HepG2 (cell line): ENCODE measurements around the gene DMXL2. TPM values are rescaled to one million over a fixed set of nuclear protein-coding genes. Genes with fewer than 3 reads are reported as not detected.
A peak's percentile ranks its signal among the peaks of the same experiment; 100 is the strongest.

Experiments used
- ATAC-seq: fragments of 200-7000 bp; cut with Tn5 transposase; 3 replicates; pipeline ENCODE4 v1.9.1; 2020; ENCODE audit warnings: mild to moderate bottlenecking, moderate library complexity
- BruUV-seq: library from RNA; stranded (reverse); fragments of 400-500 nt; replicated peaks from 2 replicates; lab custom pipeline; 2021; lab: Mats Ljungman, UMichigan
- CTCF ChIA-PET: fragments of 300-600 bp; formaldehyde crosslinking; extraction: SDS; loops from one replicate; lab custom pipeline; 2021; ENCODE audit warnings: low total read pairs, inconsistent platforms, low intra/inter-chr PET ratio; lab: Yijun Ruan, JAX
- POLR2A ChIA-PET: fragments of 350-600 bp; sonication (Branson Sonifier 250); formaldehyde crosslinking; loops from one replicate; lab custom pipeline; 2020; ENCODE audit warnings: antibody characterized with exemption, inconsistent platforms; lab: Yijun Ruan, JAX
- DNase-seq: peaks from one replicate; pipeline ENCODE4 v3.0.0-alpha.2; 2015; ENCODE audit warnings: low spot score
- FAIRE-seq: peaks from 3 replicates; lab custom pipeline; 2011; peaks lifted over from hg19 to GRCh38; lab: Jason Lieb, UNC
- H2AFZ ChIP-seq: one replicate; pipeline ENCODE4 v1.6.1; 2011; ENCODE audit warnings: low read length, inconsistent platforms
- H3K27ac ChIP-seq: fragments of 300-600 bp; 3 replicates; pipeline ENCODE4 v1.8.0; 2011; ENCODE audit warnings: mixed run types, mild to moderate bottlenecking, mixed read lengths, low read length, inconsistent platforms; ENCODE audit not compliant: insufficient read depth; ENCODE audit errors: extremely low read length
- H3K27me3 ChIP-seq, 2 experiments: fragments of 200-600 bp in 1 of 2; 2 replicates in 1 of 2; 3 replicates in 1 of 2; pipeline versions ENCODE4 v1.6.0 to v1.8.0; 2011; ENCODE audit warnings: low read length in 2 of 2, mild to moderate bottlenecking in 2 of 2, moderate library complexity in 2 of 2, inconsistent platforms in 1 of 2; ENCODE audit not compliant: insufficient read depth in 2 of 2, control insufficient read depth in 1 of 2
- H3K36me3 ChIP-seq, 2 experiments: fragments of 200-600 bp in 1 of 2; replicated peaks in 1 of 2; 2 replicates in 1 of 2; 3 replicates in 1 of 2; pipeline versions ENCODE4 v1.5.1 to v1.8.0; 2011; ENCODE audit warnings: low read length in 2 of 2, inconsistent platforms in 1 of 2; ENCODE audit not compliant: insufficient read depth in 2 of 2, control insufficient read depth in 1 of 2
- H3K4me1 ChIP-seq: 2 replicates; pipeline ENCODE4 v1.5.1; 2012; ENCODE audit warnings: low read length, inconsistent platforms; ENCODE audit not compliant: insufficient read depth
- H3K4me2 ChIP-seq: 2 replicates; pipeline ENCODE4 v1.6.0; 2011; ENCODE audit warnings: low read depth, low read length, inconsistent platforms
- H3K4me3 ChIP-seq, 3 experiments: fragments of 200-600 bp in 1 of 3; sonication (generic), shearing (Covaris generic) in 1 of 3; replicated peaks in 1 of 3; 2 replicates each; pipeline ENCODE4 v1.5.1; 2011 to 2016; ENCODE audit warnings: low read length in 3 of 3, inconsistent platforms in 2 of 3, low read depth in 2 of 3, mild to moderate bottlenecking in 2 of 3, control low read depth in 1 of 3, mixed read lengths in 1 of 3; ENCODE audit not compliant: insufficient read depth in 1 of 3
- H3K79me2 ChIP-seq: one replicate; pipeline ENCODE4 v1.6.1; 2011; ENCODE audit warnings: low read length, inconsistent platforms; ENCODE audit not compliant: insufficient read depth
- H3K9ac ChIP-seq: 2 replicates; pipeline ENCODE4 v1.6.0; 2011; ENCODE audit warnings: mild to moderate bottlenecking, low read depth, low read length, inconsistent platforms; ENCODE audit not compliant: insufficient read depth
- H3K9me3 ChIP-seq: 2 replicates; pipeline ENCODE4 v1.5.1; 2012; ENCODE audit warnings: mild to moderate bottlenecking, low read length
- H4K20me1 ChIP-seq: 2 replicates; pipeline ENCODE4 v1.6.0; 2011; ENCODE audit warnings: inconsistent platforms, mild to moderate bottlenecking, low read length, moderate library complexity; ENCODE audit not compliant: insufficient read depth
- DMAP1 ChIP-seq: IDR thresholded peaks from 2 replicates; pipeline ENCODE4 v1.6.1; 2016
- DNMT3B ChIP-seq: conservative IDR thresholded peaks from 2 replicates; pipeline ENCODE4 v1.6.1; 2016; ENCODE audit warnings: missing biosample characterization, control low read depth
- ERF ChIP-seq: IDR thresholded peaks from 2 replicates; pipeline ENCODE4 v1.6.1; 2018; ENCODE audit warnings: missing biosample characterization, missing genetic modification reagents
- MTA3 ChIP-seq: sonication (generic); formaldehyde crosslinking; IDR thresholded peaks from 2 replicates; pipeline ENCODE4 v1.4.0; 2020; ENCODE audit warnings: missing genetic modification reagents
- NONO ChIP-seq, 2 experiments: fragments of 450-650 bp in 1 of 2; sonication (generic) in 1 of 2; formaldehyde crosslinking in 1 of 2; IDR thresholded peaks in 1 of 2; conservative IDR thresholded peaks in 1 of 2; 2 replicates each; pipeline versions ENCODE4 v1.6.1 to v1.8.0; 2017 to 2022; ENCODE audit warnings: mild to moderate bottlenecking in 1 of 2, missing genetic modification reagents in 1 of 2, moderate library complexity in 1 of 2
- NR3C1 ChIP-seq: sonication (generic); formaldehyde crosslinking; IDR thresholded peaks from 2 replicates; pipeline ENCODE4 v1.4.0; 2020; ENCODE audit warnings: missing genetic modification reagents
- PPARG ChIP-seq: conservative IDR thresholded peaks from 2 replicates; pipeline ENCODE4 v1.6.1; 2016; ENCODE audit warnings: missing biosample characterization, missing genetic modification reagents
- SMARCE1 ChIP-seq: fragments of 450-650 bp; IDR thresholded peaks from 2 replicates; pipeline ENCODE4 v1.6.1; 2017; ENCODE audit warnings: borderline replicate concordance
- SRSF1 ChIP-seq: fragments of 200-400 bp; formaldehyde crosslinking; optimal IDR thresholded peaks from 2 replicates; pipeline ENCODE3; 2017; ENCODE audit warnings: mild to moderate bottlenecking, low read depth, low read length, moderate library complexity
- ZMYM2 ChIP-seq: sonication (generic); formaldehyde crosslinking; IDR thresholded peaks from 2 replicates; pipeline ENCODE4 v1.8.0; 2022; ENCODE audit warnings: mild to moderate bottlenecking, missing genetic modification reagents
- ZNF343 ChIP-seq: sonication (generic); formaldehyde crosslinking; IDR thresholded peaks from 2 replicates; pipeline ENCODE4 v1.4.0; 2020; ENCODE audit warnings: mild to moderate bottlenecking, missing genetic modification reagents
- WGBS: methylation state at CpG from one replicate; pipeline ENCODE4 v1.1.6; 2017; ENCODE audit warnings: low lambda C conversion rate; 5-methylcytosine and 5-hydroxymethylcytosine counted together
- in situ Hi-C: cut with HindIII; loops from 2 replicates; pipeline ENCODE4 v1.10.0; 2017; ENCODE audit warnings: low pct_unique_long_range_greater_than_20kb; ENCODE audit not compliant: extremely low pct_ligation_motif_present
- intact Hi-C: fragments of 100-400 bp; cut with micrococcal nuclease; formaldehyde crosslinking; loops from one replicate; pipeline ENCODE4 v1.10.0; 2022; ENCODE audit not compliant: unreplicated experiment
- polyA plus RNA-seq, 8 experiments: library from polyadenylated mRNA; depleted of rRNA in 3 of 8; stranded (reverse) in 7 of 8; unstranded in 1 of 8; fragments of >200 nt; fragmentation: Illumina TruSeq in 4 of 8; extraction: Trizol in 4 of 8; gene quantifications; 2 replicates each; pipeline versions ENCODE4 v1.2.1 to v1.2.3, GENCODE V29; 2011 to 2016; ENCODE audit warnings: low read depth in 4 of 8, missing spikeins in 1 of 8, mixed read lengths in 1 of 8; ENCODE audit not compliant: insufficient read depth in 1 of 8
- total RNA-seq, 5 experiments: library from RNA; depleted of rRNA; stranded (reverse); fragments of >200 nt; fragmentation: Illumina TruSeq; extraction: Trizol; gene quantifications; 2 replicates each; pipeline ENCODE4 v1.2.3, GENCODE V29; 2016; ENCODE audit warnings: low read depth in 1 of 5
- TF ChIP-seq, protein P1 (sequence below): sonication (generic); formaldehyde crosslinking; IDR thresholded peaks from 2 replicates; pipeline ENCODE4 v1.8.1; 2023; ENCODE audit warnings: missing genetic modification reagents, mild to moderate bottlenecking, borderline replicate concordance
- TF ChIP-seq, protein P2 (sequence below): fragments of 450-650 bp; IDR thresholded peaks from 2 replicates; pipeline ENCODE4 v1.6.1; 2017

DMXL2 gene
- total and polyA plus RNA-seq, 2 of the 13 experiments (the other 11 are each of a cell fraction or from before 2014, with no cell fraction given), result 11.6 to 15.3 TPM

DNA sequence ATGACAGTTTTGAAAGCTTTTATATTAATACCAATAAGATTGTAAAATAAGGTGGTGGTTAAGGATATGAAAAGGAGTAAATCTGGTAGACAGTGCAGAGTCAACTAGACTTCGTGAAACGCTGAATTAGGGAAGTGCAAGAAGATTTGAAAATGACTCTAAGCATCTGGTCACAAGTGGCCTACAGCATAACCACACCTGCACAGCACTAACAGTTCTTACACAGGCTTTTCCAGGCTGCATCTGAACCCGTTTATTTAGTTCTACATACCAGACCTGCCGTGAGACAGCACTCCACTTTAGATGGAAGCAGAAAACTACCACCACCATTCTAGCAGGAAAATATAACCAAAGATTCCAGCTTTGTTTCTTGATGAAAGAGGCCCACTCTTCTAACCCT, 1.9 kb downstream of the DMXL2 start:
- TF ChIP-seq PPARG (no peak), DMAP1 (CRISPR knock-in tag) (no peak), SRSF1 (no peak), SMARCE1 (no peak), DNMT3B (CRISPR knock-in tag) (no peak), ZMYM2 (no peak), ERF (CRISPR knock-in tag) (no peak), MTA3 (CRISPR knock-in tag) (no peak), NR3C1 (no peak), ZNF343 (CRISPR knock-in tag) (no peak), NONO (IDR thresholded peaks at IDR 0.05) (no peak), NONO (CRISPR knock-in tag; conservative IDR thresholded peaks at IDR 0.05) (no peak)
- TF ChIP-seq, protein P1, sequence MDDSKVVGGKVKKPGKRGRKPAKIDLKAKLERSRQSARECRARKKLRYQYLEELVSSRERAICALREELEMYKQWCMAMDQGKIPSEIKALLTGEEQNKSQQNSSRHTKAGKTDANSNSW (CRISPR knock-in tag), result no peak
- TF ChIP-seq, protein P2, sequence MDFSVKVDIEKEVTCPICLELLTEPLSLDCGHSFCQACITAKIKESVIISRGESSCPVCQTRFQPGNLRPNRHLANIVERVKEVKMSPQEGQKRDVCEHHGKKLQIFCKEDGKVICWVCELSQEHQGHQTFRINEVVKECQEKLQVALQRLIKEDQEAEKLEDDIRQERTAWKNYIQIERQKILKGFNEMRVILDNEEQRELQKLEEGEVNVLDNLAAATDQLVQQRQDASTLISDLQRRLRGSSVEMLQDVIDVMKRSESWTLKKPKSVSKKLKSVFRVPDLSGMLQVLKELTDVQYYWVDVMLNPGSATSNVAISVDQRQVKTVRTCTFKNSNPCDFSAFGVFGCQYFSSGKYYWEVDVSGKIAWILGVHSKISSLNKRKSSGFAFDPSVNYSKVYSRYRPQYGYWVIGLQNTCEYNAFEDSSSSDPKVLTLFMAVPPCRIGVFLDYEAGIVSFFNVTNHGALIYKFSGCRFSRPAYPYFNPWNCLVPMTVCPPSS, result no peak
- no peak overlapping the region; a peak in 1 of 6 replicates for H3K4me3 ChIP-seq
- H3K27ac ChIP-seq, result no peak overlapping the region
- ChIA-PET CTCF (no interaction called here), POLR2A (no interaction called here)
- ATAC-seq (no peak), FAIRE-seq (no peak), DNase-seq (no peak)
- peak overlapping the region; percentile 90 for H3K4me2 ChIP-seq
- H3K79me2 ChIP-seq, result peaks cover 7% of the 10 kb centered on the region
- H3K4me1 ChIP-seq, result peaks cover 30% of the 10 kb centered on the region
- no TSS peak for BruUV-seq
- H4K20me1 ChIP-seq, result no peaks in the 10 kb centered on the region
- H3K9ac ChIP-seq, result 0 out of 2 replicates have a peak overlapping the region, but pooled peaks have one; percentile 0
- in situ Hi-C loops, result no loop called here
- 59% methylated on average over 4 of the region's 4 CpGs for WGBS
- H3K9me3 ChIP-seq, result no peaks in the 10 kb centered on the region
- H2AFZ ChIP-seq, result no peak overlapping the region
- H3K27me3 ChIP-seq, result no peaks in the 10 kb centered on the region; a peak in 1 of 5 replicates
- intact Hi-C loops, result no loop called here
- H3K36me3 ChIP-seq, result no peaks in the 10 kb centered on the region
